Measurements from ENCODE around the gene DDTL. TPM values are rescaled to one million over a fixed set of nuclear protein-coding genes. Genes with fewer than 3 reads are reported as not detected.

The DDTL gene
- total and polyA plus RNA-seq, 2 of the 4 experiments (the other 2 are of a cell fraction): 0.36 to 1.5 TPM

GRCh38 chr22:24010018-24010391, 43.3 kb downstream of the DDTL start:
- POLR2A ChIA-PET (ENCODE audit: unreplicated experiment): no interaction called here

More at GRCh38 chr22:24010018-24010391, 43.3 kb downstream of the DDTL start:
- H3K27me3 ChIP-seq (ENCODE audit: control insufficient read depth, insufficient read depth, low read length): no peaks in the 10 kb centered on the region; the same call in 1 of the 2 replicates
- H3K14ac ChIP-seq (replicated peaks; ENCODE audit: low read depth, low read length): no peak overlapping the region
- H3K56ac ChIP-seq (ENCODE audit: extremely low read depth, insufficient read depth, low read length): no peak overlapping the region
- in situ Hi-C loops (cut with MboI; ENCODE audit: low sequenced_read_pairs): no loop called here
- H3K9me1 ChIP-seq (ENCODE audit: insufficient read depth, low read length): peaks cover 3% of the 10 kb centered on the region; the same call in 1 of the 2 replicates
- no peak for DNase-seq
- no peak overlapping the region for H4K5ac ChIP-seq (ENCODE audit: low read depth, low read length)
- H3K4me1 ChIP-seq (ENCODE audit: control insufficient read depth, insufficient read depth, low read length): peaks cover 3% of the 10 kb centered on the region; the same call in 1 of the 2 replicates
- no CpG with 5 or more reads among the region's 2 CpGs for WGBS, 2 experiments (ENCODE audit: extremely low coverage in 2 of 2, insufficient read length in 1 of 2)
- no peak for ATAC-seq (ENCODE audit: low read depth)
- H4K20me1 ChIP-seq (ENCODE audit: insufficient read depth, low read length): peaks cover 4% of the 10 kb centered on the region; the same call in 1 of the 2 replicates
- no peak overlapping the region for H3K27ac ChIP-seq (ENCODE audit: insufficient read depth, low read length)
- intact Hi-C loops (cut with micrococcal nuclease): loop anchor here (2.0 to 10.0 kb wide), 2 partner anchors 75 to 137 kb away; no protein-coding TSS in a partner anchor
- no peak overlapping the region for H2BK120ac ChIP-seq (ENCODE audit: low read depth, low read length)
- no peak overlapping the region for H4K91ac ChIP-seq (ENCODE audit: insufficient read depth, low read depth, low read length)
- no peak overlapping the region for H2AFZ ChIP-seq (replicated peaks; ENCODE audit: low read length, poor library complexity)
- no peaks in the 10 kb centered on the region for H3K36me3 ChIP-seq (ENCODE audit: control insufficient read depth, insufficient read depth, low read length)
- no peak overlapping the region for H3K4me3 ChIP-seq (ENCODE audit: insufficient read depth, low read depth, low read length)
- no peak overlapping the region for H3K18ac ChIP-seq (ENCODE audit: low read depth, low read length)
- H2BK5ac ChIP-seq (ENCODE audit: low read depth, low read length, poor library complexity, severe bottlenecking): no peak overlapping the region
- dilution Hi-C loops (cut with HindIII; ENCODE audit: low sequenced_read_pairs, unreplicated experiment): no loop called here
- TF ChIP-seq MAFK (IDR thresholded peaks at IDR 0.05; ENCODE audit: low read depth, low read length): no peak
- no peak for TF ChIP-seq MXI1 (IDR thresholded peaks at IDR 0.05; ENCODE audit: borderline replicate concordance, low read depth, low read length)
- no peak for TF ChIP-seq BHLHE40 (IDR thresholded peaks at IDR 0.05; ENCODE audit: low read depth, low read length)
- no peak overlapping the region for H3K9ac ChIP-seq (ENCODE audit: low read depth, low read length)
- peaks cover 11 to 30% of the 10 kb centered on the region in 2 experiments for H3K79me1 ChIP-seq (ENCODE audit: low read depth in 1 of 2, low read length in 2 of 2)
- CTCF ChIA-PET: interaction anchor here (1.1 kb wide), 1 partner anchor 29 kb away, joined by 3 read pairs; no protein-coding TSS in a partner anchor
- no peak overlapping the region for H2BK15ac ChIP-seq (ENCODE audit: low read depth, low read length)
- no peaks in the 10 kb centered on the region for H3K9me3 ChIP-seq (ENCODE audit: control insufficient read depth, insufficient read depth, low read length)
- H4K8ac ChIP-seq (ENCODE audit: low read depth in 2 of 2, low read length in 2 of 2): no peak overlapping the region; a peak in 1 of 4 replicates
- no peak overlapping the region for H2AK5ac ChIP-seq (ENCODE audit: low read depth, low read length)
- no peak overlapping the region for H3K4ac ChIP-seq (ENCODE audit: low read depth, low read length)
- BruUV-seq (replicated peaks): no TSS peak
- no peak overlapping the region for H3K4me2 ChIP-seq (ENCODE audit: low read depth, low read length)
- no peak overlapping the region for H2AK9ac ChIP-seq (replicated peaks; ENCODE audit: low read depth, low read length, poor library complexity)
- H2BK20ac ChIP-seq (ENCODE audit: low read depth, low read length): no peak overlapping the region
- no peak overlapping the region for H3K23ac ChIP-seq (ENCODE audit: low read depth, low read length)

All from IMR-90 (cell line).